HepG2 (cell line): Measurements from ENCODE around the gene KIF15. TPM values are rescaled to one million over a fixed set of nuclear protein-coding genes. Genes with fewer than 3 reads are reported as not detected.

ENCODE experiments used
- ATRX ChIP-seq: sonication (generic); formaldehyde crosslinking; IDR thresholded peaks from 2 replicates; pipeline ENCODE4 v1.4.0; 2020; ENCODE audit warnings: missing genetic modification reagents, borderline replicate concordance
- HMG20B ChIP-seq: conservative IDR thresholded peaks from 2 replicates; pipeline ENCODE4 v1.6.1; 2016; ENCODE audit warnings: missing genetic modification reagents, missing compliant biosample characterization
- JARID2 ChIP-seq: sonication (generic); formaldehyde crosslinking; IDR thresholded peaks from 2 replicates; pipeline ENCODE4 v1.8.1; 2023; ENCODE audit warnings: missing genetic modification reagents, inconsistent platforms; ENCODE audit not compliant: insufficient replicate concordance
- PHB2 ChIP-seq: fragments of 450-650 bp; IDR thresholded peaks from 2 replicates; pipeline ENCODE4 v1.6.1; 2018; ENCODE audit not compliant: partially characterized antibody
- SETDB1 ChIP-seq: sonication (generic); formaldehyde crosslinking; IDR thresholded peaks from 2 replicates; pipeline ENCODE4 v1.5.1; 2020; ENCODE audit warnings: missing genetic modification reagents, mild to moderate bottlenecking, borderline replicate concordance
- SUZ12 ChIP-seq: fragments of 150-350 bp; IDR thresholded peaks from 2 replicates; pipeline ENCODE4 v1.6.1; 2014; ENCODE audit warnings: low read depth, low read length
- ZBTB40 ChIP-seq, 2 experiments: fragments of 450-650 bp in 1 of 2; sonication (generic) in 1 of 2; formaldehyde crosslinking in 1 of 2; IDR thresholded peaks; 2 replicates each; pipeline versions ENCODE4 v1.6.1 to v1.8.0; 2016 to 2022; ENCODE audit warnings: antibody characterized with exemption in 1 of 2, mild to moderate bottlenecking in 1 of 2, missing genetic modification reagents in 1 of 2
- ZMYM3 ChIP-seq: sonication (generic); formaldehyde crosslinking; IDR thresholded peaks from 2 replicates; pipeline ENCODE4 v1.5.1; 2020; ENCODE audit warnings: mild to moderate bottlenecking, missing genetic modification reagents
- ZNF282 ChIP-seq: fragments of 450-650 bp; IDR thresholded peaks from 2 replicates; pipeline ENCODE4 v1.6.1; 2018; ENCODE audit not compliant: partially characterized antibody
- ZNF329 ChIP-seq: sonication (generic); formaldehyde crosslinking; IDR thresholded peaks from 2 replicates; pipeline ENCODE4 v1.9.0; 2021; ENCODE audit warnings: low read depth, mild to moderate bottlenecking, missing genetic modification reagents
- ZNF383 ChIP-seq: sonication (generic); formaldehyde crosslinking; IDR thresholded peaks from 2 replicates; pipeline ENCODE4 v1.4.0; 2020; ENCODE audit warnings: missing genetic modification reagents, mild to moderate bottlenecking, borderline replicate concordance
- ZNF451 ChIP-seq: sonication (generic); formaldehyde crosslinking; IDR thresholded peaks from 2 replicates; pipeline ENCODE4 v1.5.0; 2020; ENCODE audit warnings: mild to moderate bottlenecking, missing genetic modification reagents
- ZNF7 ChIP-seq: IDR thresholded peaks from 2 replicates; pipeline ENCODE4 v1.6.1; 2016; ENCODE audit warnings: missing biosample characterization, missing genetic modification reagents
- ZNF879 ChIP-seq: sonication (generic); formaldehyde crosslinking; IDR thresholded peaks from 2 replicates; pipeline ENCODE4 v1.8.1; 2023; ENCODE audit warnings: missing genetic modification reagents
- ZSCAN30 ChIP-seq: sonication (generic); formaldehyde crosslinking; IDR thresholded peaks from 2 replicates; pipeline ENCODE4 v1.5.0; 2020; ENCODE audit warnings: mild to moderate bottlenecking, missing genetic modification reagents
- polyA plus RNA-seq, 8 experiments: library from polyadenylated mRNA; depleted of rRNA in 3 of 8; stranded (reverse) in 7 of 8; unstranded in 1 of 8; fragments of >200 nt; fragmentation: Illumina TruSeq in 4 of 8; extraction: Trizol in 4 of 8; gene quantifications; 2 replicates each; pipeline versions ENCODE4 v1.2.1 to v1.2.3, GENCODE V29; 2011 to 2016; ENCODE audit warnings: low read depth in 4 of 8, missing spikeins in 1 of 8, mixed read lengths in 1 of 8; ENCODE audit not compliant: insufficient read depth in 1 of 8
- total RNA-seq, 5 experiments: library from RNA; depleted of rRNA; stranded (reverse); fragments of >200 nt; fragmentation: Illumina TruSeq; extraction: Trizol; gene quantifications; 2 replicates each; pipeline ENCODE4 v1.2.3, GENCODE V29; 2016; ENCODE audit warnings: low read depth in 1 of 5
- TF ChIP-seq, protein P1 (sequence below): sonication (generic); formaldehyde crosslinking; IDR thresholded peaks from 2 replicates; pipeline ENCODE4 v1.4.0; 2020; ENCODE audit warnings: missing genetic modification reagents, borderline replicate concordance

Gene KIF15
- total and polyA plus RNA-seq, 2 of the 13 experiments (the other 11 are each of a cell fraction or from before 2014, with no cell fraction given): 4.8 to 33.8 TPM

DNA sequence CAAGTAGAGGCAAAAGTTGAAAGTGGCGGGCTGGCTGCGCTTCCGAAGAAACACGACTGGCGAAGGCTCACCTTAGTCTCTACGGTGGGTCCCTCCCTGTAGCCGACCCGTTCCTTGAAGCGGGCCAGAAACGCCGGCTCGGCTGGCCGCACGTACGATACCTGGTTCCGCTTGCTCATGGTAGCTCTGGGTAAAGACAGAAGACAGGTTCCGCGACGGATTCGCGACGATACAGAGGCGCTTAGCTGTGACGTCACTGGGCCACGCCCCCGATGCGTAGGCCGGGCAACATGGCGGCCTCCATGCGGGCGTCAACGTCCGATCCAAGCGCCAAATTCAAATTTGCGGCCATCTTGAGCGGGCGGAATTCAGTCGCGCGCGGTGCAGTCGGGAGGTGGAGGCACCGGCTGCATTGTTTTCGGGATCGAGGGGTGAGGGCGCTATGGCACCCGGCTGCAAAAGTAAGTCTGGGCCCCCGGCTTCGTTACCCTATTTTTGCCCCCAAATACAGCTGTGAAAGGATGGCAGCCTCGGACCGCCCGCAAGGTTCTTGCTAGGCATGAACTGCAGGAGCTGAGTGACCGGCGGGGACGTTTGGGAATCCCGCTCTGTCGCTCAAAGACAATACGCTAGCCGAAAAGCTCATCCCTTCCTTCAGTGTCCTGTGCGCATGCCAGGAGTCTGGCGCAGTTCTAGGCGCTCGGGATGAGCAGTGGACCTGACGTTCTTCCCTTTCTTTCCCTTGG is at the start of gene KIF15, which contains the start of gene KIAA1143 (continued):
- TF ChIP-seq ZBTB40 (IDR thresholded peaks at IDR 0.05) (no peak), ZBTB40 (CRISPR knock-in tag; IDR thresholded peaks at IDR 0.05) (peak; percentile 84; the same call in 1 of the 2 replicates), ZNF451 (CRISPR knock-in tag) (no peak), ZNF879 (no peak), ZNF329 (CRISPR knock-in tag) (peak; percentile 85; the same call in 1 of the 2 replicates), HMG20B (CRISPR knock-in tag) (no peak), SUZ12 (no peak), ZNF383 (CRISPR knock-in tag) (no peak), ZSCAN30 (CRISPR knock-in tag) (no peak), SETDB1 (CRISPR knock-in tag) (no peak), ZMYM3 (CRISPR knock-in tag) (peak; percentile 22; the same call in 1 of the 2 replicates), PHB2 (no peak), ZNF7 (no peak), JARID2 (no peak), ATRX (CRISPR knock-in tag) (no peak), ZNF282 (no peak)
- TF ChIP-seq, protein P1, sequence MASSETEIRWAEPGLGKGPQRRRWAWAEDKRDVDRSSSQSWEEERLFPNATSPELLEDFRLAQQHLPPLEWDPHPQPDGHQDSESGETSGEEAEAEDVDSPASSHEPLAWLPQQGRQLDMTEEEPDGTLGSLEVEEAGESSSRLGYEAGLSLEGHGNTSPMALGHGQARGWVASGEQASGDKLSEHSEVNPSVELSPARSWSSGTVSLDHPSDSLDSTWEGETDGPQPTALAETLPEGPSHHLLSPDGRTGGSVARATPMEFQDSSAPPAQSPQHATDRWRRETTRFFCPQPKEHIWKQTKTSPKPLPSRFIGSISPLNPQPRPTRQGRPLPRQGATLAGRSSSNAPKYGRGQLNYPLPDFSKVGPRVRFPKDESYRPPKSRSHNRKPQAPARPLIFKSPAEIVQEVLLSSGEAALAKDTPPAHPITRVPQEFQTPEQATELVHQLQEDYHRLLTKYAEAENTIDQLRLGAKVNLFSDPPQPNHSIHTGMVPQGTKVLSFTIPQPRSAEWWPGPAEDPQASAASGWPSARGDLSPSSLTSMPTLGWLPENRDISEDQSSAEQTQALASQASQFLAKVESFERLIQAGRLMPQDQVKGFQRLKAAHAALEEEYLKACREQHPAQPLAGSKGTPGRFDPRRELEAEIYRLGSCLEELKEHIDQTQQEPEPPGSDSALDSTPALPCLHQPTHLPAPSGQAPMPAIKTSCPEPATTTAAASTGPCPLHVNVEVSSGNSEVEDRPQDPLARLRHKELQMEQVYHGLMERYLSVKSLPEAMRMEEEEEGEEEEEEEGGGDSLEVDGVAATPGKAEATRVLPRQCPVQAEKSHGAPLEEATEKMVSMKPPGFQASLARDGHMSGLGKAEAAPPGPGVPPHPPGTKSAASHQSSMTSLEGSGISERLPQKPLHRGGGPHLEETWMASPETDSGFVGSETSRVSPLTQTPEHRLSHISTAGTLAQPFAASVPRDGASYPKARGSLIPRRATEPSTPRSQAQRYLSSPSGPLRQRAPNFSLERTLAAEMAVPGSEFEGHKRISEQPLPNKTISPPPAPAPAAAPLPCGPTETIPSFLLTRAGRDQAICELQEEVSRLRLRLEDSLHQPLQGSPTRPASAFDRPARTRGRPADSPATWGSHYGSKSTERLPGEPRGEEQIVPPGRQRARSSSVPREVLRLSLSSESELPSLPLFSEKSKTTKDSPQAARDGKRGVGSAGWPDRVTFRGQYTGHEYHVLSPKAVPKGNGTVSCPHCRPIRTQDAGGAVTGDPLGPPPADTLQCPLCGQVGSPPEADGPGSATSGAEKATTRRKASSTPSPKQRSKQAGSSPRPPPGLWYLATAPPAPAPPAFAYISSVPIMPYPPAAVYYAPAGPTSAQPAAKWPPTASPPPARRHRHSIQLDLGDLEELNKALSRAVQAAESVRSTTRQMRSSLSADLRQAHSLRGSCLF: no peak
